Upper lobe of right lung (tissue), 1 donor: ENCODE measurements around the gene FDX1. TPM values are rescaled to one million over a fixed set of nuclear protein-coding genes. Genes with fewer than 3 reads are reported as not detected.

Experiments
- ATAC-seq: fragments of 200-7000 bp; cut with Tn5 transposase; one replicate; pipeline ENCODE4 v1.9.1; 2020; ENCODE audit warnings: mild to moderate bottlenecking, moderate library complexity
- DNase-seq: peaks from one replicate; pipeline ENCODE4 v3.0.0-alpha.2; 2020
- H3K27ac ChIP-seq: fragments of 200-600 bp; one replicate; pipeline ENCODE4 v1.8.0; 2022
- H3K27me3 ChIP-seq: fragments of 200-600 bp; one replicate; pipeline ENCODE4 v1.8.0; 2022; ENCODE audit warnings: mild to moderate bottlenecking
- H3K36me3 ChIP-seq: fragments of 200-600 bp; one replicate; pipeline ENCODE4 v1.8.0; 2022
- H3K4me1 ChIP-seq: fragments of 200-600 bp; one replicate; pipeline ENCODE4 v1.8.0; 2022
- H3K4me3 ChIP-seq: fragments of 200-600 bp; one replicate; pipeline ENCODE4 v1.8.0; 2022; ENCODE audit warnings: mild to moderate bottlenecking
- H3K9me3 ChIP-seq: fragments of 200-600 bp; one replicate; pipeline ENCODE4 v1.8.0; 2022
- CTCF ChIP-seq: fragments of 200-600 bp; IDR thresholded peaks from one replicate; pipeline ENCODE4 v1.8.0; 2022; ENCODE audit warnings: antibody characterized with exemption
- intact Hi-C: fragments of 100-400 bp; cut with DNase I; formaldehyde crosslinking; loops from one replicate; pipeline ENCODE4 v1.11.0; 2022
- total RNA-seq: library from RNA; stranded (reverse); fragmentation: NEBNext Ultra II Directional; extraction: Animal tissue kit (Norgen Biotek cat#: 25700); gene quantifications from one replicate; pipeline ENCODE4 v1.2.1, GENCODE V29; 2021
- donor health status: DM: no; HTN: yes; CAD: no; lungs with severe emphysema.

The FDX1 gene
- total RNA-seq, 1 donor from 2014 or later: 21.6 TPM

- H3K27ac ChIP-seq: no peak overlapping the region
- H3K36me3 ChIP-seq: peaks cover 7% of the 10 kb centered on the region
- H3K4me1 ChIP-seq: peaks cover 8% of the 10 kb centered on the region
- H3K9me3 ChIP-seq: no peaks in the 10 kb centered on the region
- TF ChIP-seq CTCF: no peak
- no peak overlapping the region for H3K4me3 ChIP-seq
- intact Hi-C loops: no loop called here
- ATAC-seq: no peak
- no peak for DNase-seq
- H3K27me3 ChIP-seq: no peaks in the 10 kb centered on the region
Measured at GRCh38 chr11:110469127-110469526, 39.4 kb downstream of the FDX1 start.

DNA sequence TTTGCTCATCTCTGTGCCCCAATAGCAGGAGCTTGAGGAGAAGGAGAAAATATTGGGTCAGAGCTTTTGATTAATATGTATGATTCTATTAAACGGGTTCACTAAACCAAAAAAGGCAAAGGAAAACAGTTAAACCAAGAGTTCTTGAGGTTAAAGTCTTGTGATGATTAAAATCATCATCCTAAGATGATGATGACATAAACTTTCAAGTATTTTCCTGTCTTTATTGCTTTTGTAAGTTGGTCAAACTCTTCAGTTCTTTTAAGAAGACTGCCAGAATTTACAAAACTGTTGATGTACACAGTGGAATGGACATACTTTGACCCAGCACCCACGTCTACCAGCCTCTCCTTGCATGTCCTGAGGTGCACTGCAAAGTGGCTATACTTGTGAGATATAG, 41.0 kb downstream of the FDX1 start:
- intact Hi-C loops: no loop called here
- Histone ChIP-seq H3K9me3 (no peaks in the 10 kb centered on the region), H3K4me1 (peaks cover 8% of the 10 kb centered on the region), H3K27me3 (no peaks in the 10 kb centered on the region), H3K36me3 (no peaks in the 10 kb centered on the region), H3K27ac (no peak overlapping the region), H3K4me3 (no peak overlapping the region)
- no peak for TF ChIP-seq CTCF
- DNase-seq: no peak
- ATAC-seq: no peak

DNA sequence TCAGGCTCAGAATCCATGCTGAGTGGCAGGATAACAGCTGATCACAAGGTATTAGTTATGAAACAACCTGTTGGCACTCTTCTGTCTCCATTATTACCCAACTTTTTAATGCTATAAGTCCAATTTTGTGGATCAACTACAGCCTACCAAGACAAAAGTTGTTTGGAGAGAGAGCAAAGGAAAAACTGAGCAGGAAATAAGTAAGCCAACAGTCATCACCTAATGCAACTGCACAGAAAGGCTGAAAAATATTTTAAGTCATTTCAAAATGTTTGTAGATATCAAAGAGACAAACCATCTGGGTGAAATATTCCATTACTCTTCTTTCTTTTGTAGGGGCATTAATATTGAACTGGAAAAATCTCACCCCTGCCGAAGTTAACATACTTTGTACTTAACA, 41.6 kb downstream of the FDX1 start:
- no peak for TF ChIP-seq CTCF
- no peaks in the 10 kb centered on the region for H3K36me3 ChIP-seq
- no peaks in the 10 kb centered on the region for H3K9me3 ChIP-seq
- peaks cover 8% of the 10 kb centered on the region for H3K4me1 ChIP-seq
- no peak overlapping the region for H3K4me3 ChIP-seq
- H3K27ac ChIP-seq: no peak overlapping the region
- intact Hi-C loops: no loop called here
- H3K27me3 ChIP-seq: no peaks in the 10 kb centered on the region
- ATAC-seq: no peak
- DNase-seq: no peak

DNA sequence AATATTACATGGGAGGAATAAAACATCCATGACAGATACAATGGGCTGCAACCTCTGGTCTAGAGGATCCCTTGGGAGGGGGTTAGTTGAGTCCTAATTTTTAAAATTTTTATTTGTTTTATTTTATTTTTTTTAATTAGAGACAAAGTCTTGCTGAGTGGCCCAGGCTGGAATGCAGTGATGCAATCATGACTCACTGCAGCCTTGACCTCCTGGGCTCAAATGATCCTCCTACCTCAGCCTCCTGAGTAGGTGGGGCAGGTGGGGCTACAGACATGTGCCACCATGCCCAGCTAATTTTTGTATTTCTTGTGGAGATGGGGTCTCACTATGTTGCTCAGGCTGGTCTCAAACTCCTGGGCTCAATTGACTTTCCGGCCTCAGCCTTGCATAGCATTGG, 43.1 kb downstream of the FDX1 start:
- Histone ChIP-seq H3K9me3 (no peaks in the 10 kb centered on the region), H3K4me3 (no peak overlapping the region), H3K36me3 (no peaks in the 10 kb centered on the region), H3K27ac (no peak overlapping the region), H3K4me1 (peaks cover 8% of the 10 kb centered on the region), H3K27me3 (no peaks in the 10 kb centered on the region)
- no peak for TF ChIP-seq CTCF
- no peak for ATAC-seq
- DNase-seq: no peak
- intact Hi-C loops: no loop called here

GRCh38 chr11:110473706-110474105, 44.0 kb downstream of the FDX1 start:
- H3K27me3 ChIP-seq: no peaks in the 10 kb centered on the region
- no peaks in the 10 kb centered on the region for H3K9me3 ChIP-seq
- DNase-seq (no peak), ATAC-seq (no peak)
- H3K4me3 ChIP-seq: no peak overlapping the region
- no peak for TF ChIP-seq CTCF
- intact Hi-C loops: no loop called here
- peaks cover 8% of the 10 kb centered on the region for H3K4me1 ChIP-seq
- no peak overlapping the region for H3K27ac ChIP-seq
- H3K36me3 ChIP-seq: no peaks in the 10 kb centered on the region

GRCh38 chr11:110474578-110474977, 44.8 kb downstream of the FDX1 start:
- no peak for DNase-seq
- intact Hi-C loops: no loop called here

More at GRCh38 chr11:110474578-110474977, 44.8 kb downstream of the FDX1 start:
- H3K27me3 ChIP-seq: no peaks in the 10 kb centered on the region
- no peak for TF ChIP-seq CTCF
- no peak for ATAC-seq
- no peak overlapping the region for H3K4me3 ChIP-seq
- H3K36me3 ChIP-seq: no peaks in the 10 kb centered on the region
- H3K4me1 ChIP-seq: peaks cover 10% of the 10 kb centered on the region
- H3K27ac ChIP-seq: no peak overlapping the region
- H3K9me3 ChIP-seq: no peaks in the 10 kb centered on the region
